Erythroblast (primary cell): ENCODE data around the gene TSHZ2.

ENCODE experiments used
- GATA1 ChIP-seq: IDR thresholded peaks from 2 replicates; pipeline ENCODE4 v1.6.1; 2011; ENCODE audit warnings: low read depth, mild to moderate bottlenecking, control low read depth, low read length, moderate library complexity
- POLR2A ChIP-seq: IDR thresholded peaks from 2 replicates; pipeline ENCODE4 v1.6.1; 2011; ENCODE audit warnings: mild to moderate bottlenecking, low read length

- TF ChIP-seq POLR2A, result no peak
- no peak for TF ChIP-seq GATA1
These were observed 414.0 kb downstream of the TSHZ2 start for GRCh38 chr20:53385941-53386767.
